ENCODE data around the gene ZZZ3.
"Not testable (repeated sequence)": the region's sequence is repeated elsewhere in the genome, so short reads cannot be mapped to it uniquely, and the experiment has no call there.

DNA sequence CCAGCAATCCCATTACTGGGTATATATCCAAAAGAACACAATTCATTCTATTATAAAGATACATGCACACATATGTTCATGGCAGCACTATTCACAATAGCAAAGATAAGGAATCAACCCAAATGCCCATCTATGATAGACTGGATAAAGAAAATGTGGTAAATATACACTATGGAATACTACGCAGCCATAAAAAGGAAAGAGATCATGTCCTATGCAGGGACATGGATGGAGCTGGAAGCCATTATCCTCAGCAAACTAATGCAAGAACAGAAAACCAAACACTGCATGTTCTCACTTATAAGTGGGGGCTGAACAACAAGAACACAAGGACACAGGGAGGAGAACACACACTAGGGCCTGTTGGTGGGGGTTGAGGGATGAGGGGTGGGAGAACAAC lies 17.2 kb upstream of the ZZZ3 start:
- not testable (repeated sequence) for TF ChIP-seq CTCF, POLR2A (IDR thresholded peaks at IDR 0.05)
